Measurements from ENCODE around the gene CEP83. TPM values are rescaled to one million over a fixed set of nuclear protein-coding genes. Genes with fewer than 3 reads are reported as not detected.

The CEP83 gene
- total RNA-seq, 4 donors from 2014 or later, result 19.0 to 34.5 (median 24.4) TPM

GRCh38 chr12:94336211-94336925 lies 123.3 kb downstream of the CEP83 start:
- Histone ChIP-seq H3K4me1 (no peaks in the 10 kb centered on the region), H3K9me3 (no peaks in the 10 kb centered on the region), H3K27me3 (no peaks in the 10 kb centered on the region), H3K36me3 (peaks cover 0 to 5% (median 0%) of the 10 kb centered on the region in 3 donors), H3K4me3 (no peak overlapping the region), H3K27ac (no peak overlapping the region)
- WGBS, 2 donors, result 83 to 87% methylated on average over 5 of the region's 5 CpGs
- TF ChIP-seq CTCF (IDR thresholded peaks at IDR 0.05) (no peak), EP300 (IDR thresholded peaks at IDR 0.05) (no peak), POLR2A (IDR thresholded peaks at IDR 0.05) (no peak)
- DNase-seq (ENCODE audit: low spot score in 2 of 2), result no peak

DNA sequence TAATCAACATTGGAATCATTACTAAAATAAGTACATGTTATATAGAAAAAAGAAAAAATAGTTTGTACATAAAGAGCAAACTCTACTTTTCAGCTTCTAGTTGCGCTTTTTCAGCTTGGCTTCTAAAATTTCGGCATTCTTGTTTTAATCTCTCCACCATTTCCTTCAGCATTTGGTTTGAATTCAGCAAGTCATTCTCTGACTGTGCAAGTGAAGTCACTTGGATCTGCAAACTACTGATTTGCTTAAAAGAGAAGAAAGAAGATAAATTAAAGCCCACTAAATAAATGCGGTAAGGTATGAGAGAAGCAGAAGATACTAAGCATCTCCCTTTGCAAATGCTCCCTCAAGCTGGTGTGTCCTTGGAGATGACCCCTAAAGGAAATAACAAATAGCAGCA lies 126.3 kb downstream of the CEP83 start:
- no peak for DNase-seq (ENCODE audit: low spot score in 2 of 2)
- no peaks in the 10 kb centered on the region for H3K27me3 ChIP-seq
- no peaks in the 10 kb centered on the region for H3K4me1 ChIP-seq
- H3K9me3 ChIP-seq, result no peaks in the 10 kb centered on the region
- H3K27ac ChIP-seq, result no peak overlapping the region
- H3K4me3 ChIP-seq, result no peak overlapping the region
- TF ChIP-seq CTCF (IDR thresholded peaks at IDR 0.05) (no peak), EP300 (IDR thresholded peaks at IDR 0.05) (no peak), POLR2A (IDR thresholded peaks at IDR 0.05) (no peak)
- WGBS, 2 donors, result 91 to 97% methylated on average over 3 of the region's 3 CpGs
- H3K36me3 ChIP-seq, result peaks cover 0 to 19% (median 0%) of the 10 kb centered on the region in 3 donors

DNA sequence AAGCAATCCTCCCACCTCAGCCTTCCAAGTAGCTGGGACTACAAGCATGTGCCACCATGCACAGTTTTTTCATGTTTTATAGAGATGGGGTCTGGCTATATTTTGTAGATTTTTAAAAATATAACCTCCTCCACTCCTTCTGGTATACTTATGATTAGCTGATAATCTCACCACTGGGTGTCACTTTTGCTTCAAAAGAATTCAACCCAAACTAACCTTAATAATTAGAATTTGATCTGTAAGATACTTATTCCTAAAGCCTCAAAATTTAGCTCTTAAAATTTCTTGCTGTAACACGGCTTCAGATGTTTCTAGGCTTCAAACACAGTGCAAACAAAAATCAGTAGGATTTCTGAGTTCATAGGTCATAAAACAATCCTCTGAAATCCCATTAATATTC lies 130.3 kb downstream of the CEP83 start:
- H3K36me3 ChIP-seq, result peaks cover 0 to 54% (median 0%) of the 10 kb centered on the region in 3 donors
- no peak overlapping the region for H3K4me3 ChIP-seq
- DNase-seq (ENCODE audit: low spot score in 2 of 2), result no peak
- H3K9me3 ChIP-seq, result no peaks in the 10 kb centered on the region
- 76 to 90% methylated on average over 1 of the region's 1 CpG for WGBS, 2 donors
- H3K27ac ChIP-seq, result no peak overlapping the region
- TF ChIP-seq EP300 (IDR thresholded peaks at IDR 0.05), result no peak
- no peak for TF ChIP-seq POLR2A (IDR thresholded peaks at IDR 0.05)
- TF ChIP-seq CTCF (IDR thresholded peaks at IDR 0.05), result no peak
- H3K4me1 ChIP-seq, result no peaks in the 10 kb centered on the region
- no peaks in the 10 kb centered on the region for H3K27me3 ChIP-seq

- H3K4me1 ChIP-seq, result no peaks in the 10 kb centered on the region
- H3K9me3 ChIP-seq, result no peaks in the 10 kb centered on the region
- 81 to 85% methylated on average over 1 of the region's 1 CpG for WGBS, 2 donors
- no peak for DNase-seq (ENCODE audit: low spot score in 2 of 2)
- TF ChIP-seq POLR2A (IDR thresholded peaks at IDR 0.05) (no peak), EP300 (IDR thresholded peaks at IDR 0.05) (no peak), CTCF (IDR thresholded peaks at IDR 0.05) (no peak)
- H3K27ac ChIP-seq, result no peak overlapping the region
- no peak overlapping the region for H3K4me3 ChIP-seq
- peaks cover 0 to 68% (median 4%) of the 10 kb centered on the region in 3 donors for H3K36me3 ChIP-seq
- H3K27me3 ChIP-seq, result no peaks in the 10 kb centered on the region
Observed at GRCh38 chr12:94327809-94328208, 131.9 kb downstream of the CEP83 start.

DNA sequence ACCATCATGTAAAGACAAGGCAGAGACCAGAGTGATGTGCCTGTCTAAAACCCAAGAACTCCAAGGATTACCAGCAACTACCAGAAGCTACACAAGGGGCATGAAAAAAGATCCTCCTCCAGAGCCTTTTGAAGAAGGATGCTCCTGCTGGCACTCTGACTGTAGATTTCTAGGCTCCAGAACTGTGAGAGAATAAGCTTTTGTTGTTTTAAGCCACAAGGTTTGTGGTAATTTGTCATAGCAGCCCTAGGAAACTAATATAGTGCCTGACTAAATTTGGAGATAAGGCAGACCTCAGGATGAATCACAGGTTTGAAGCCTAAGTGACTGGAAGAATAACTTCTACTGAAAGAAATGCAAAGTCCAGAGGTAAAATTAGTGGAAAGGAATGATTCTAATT lies 132.9 kb downstream of the CEP83 start:
- no peak for DNase-seq (ENCODE audit: low spot score in 2 of 2)
- H3K36me3 ChIP-seq, result peaks cover 0 to 77% (median 11%) of the 10 kb centered on the region in 3 donors
- peaks cover 0 to 2% (median 0%) of the 10 kb centered on the region in 4 donors for H3K9me3 ChIP-seq
- H3K4me1 ChIP-seq, result no peaks in the 10 kb centered on the region
- no peak overlapping the region for H3K4me3 ChIP-seq
- H3K27me3 ChIP-seq, result no peaks in the 10 kb centered on the region
- no peak overlapping the region for H3K27ac ChIP-seq
- no peak for TF ChIP-seq CTCF (IDR thresholded peaks at IDR 0.05)
